ENCODE results near the gene SARS1. TPM values are rescaled to one million over a fixed set of nuclear protein-coding genes. Genes with fewer than 3 reads are reported as not detected.
"Not testable (repeated sequence)": the region's sequence is repeated elsewhere in the genome, so short reads cannot be mapped to it uniquely, and the experiment has no call there.

The SARS1 gene
- total and polyA plus RNA-seq, 7 experiments from 2014 or later, result 110 to 179 (median 135) TPM

- CTCF ChIA-PET, result interaction anchor here (0.8 kb wide), 1 partner anchor 17 kb away, joined by 3 read pairs; no protein-coding TSS in a partner anchor
Observed at GRCh38 chr1:109216662-109217061, 2.9 kb downstream of the SARS1 start.

DNA sequence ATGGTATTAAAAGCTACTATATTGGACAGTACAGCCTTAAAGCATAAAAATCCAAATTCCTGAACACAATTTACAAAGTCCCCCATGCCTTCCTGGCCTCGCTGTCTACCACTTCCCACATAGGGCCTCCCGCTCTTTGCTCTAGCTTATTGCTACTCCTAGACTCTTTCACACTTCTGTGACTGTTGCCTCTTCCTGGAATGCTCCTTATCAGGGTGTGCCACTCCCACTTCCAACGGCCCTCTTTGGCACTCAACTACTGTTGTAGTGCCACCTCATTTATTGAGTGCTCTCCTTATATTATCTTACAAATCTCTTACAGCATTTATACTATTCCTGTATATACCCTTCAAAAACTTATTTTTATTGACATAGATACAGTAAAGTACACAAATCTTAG lies 4.8 kb downstream of the SARS1 start:
- Mint-ChIP-seq H3K27ac (peak overlapping the region in 6 of 9 donors; percentile 0 to 26 (median 14)), H3K4me3 (peak overlapping the region in 7 of 10 donors; percentile 4 to 77 (median 68)), H3K4me1 (peaks cover 46 to 74% (median 61%) of the 10 kb centered on the region in 7 donors), H3K27me3 (no peaks in the 10 kb centered on the region), H3K36me3 (peaks cover 4 to 42% (median 18%) of the 10 kb centered on the region in 5 donors), H3K9me3 (peaks cover 0 to 2% (median 0%) of the 10 kb centered on the region in 11 donors)
- Histone ChIP-seq H3K27ac (ENCODE audit: low read depth, low read length) (no peak overlapping the region), H3K4me1 (ENCODE audit: control insufficient read depth in 2 of 2, insufficient read depth in 2 of 2, low read length in 2 of 2) (peaks cover 22 to 25% of the 10 kb centered on the region in 2 donors), H3K27me3 (ENCODE audit: control insufficient read depth in 2 of 2, insufficient read depth in 2 of 2, low read length in 2 of 2) (no peaks in the 10 kb centered on the region), H3K36me3 (ENCODE audit: control insufficient read depth in 2 of 3, insufficient read depth in 3 of 3, low read length in 3 of 3) (peaks cover 0 to 17% (median 0%) of the 10 kb centered on the region in 3 experiments), H3K4me3 (ENCODE audit: low read length) (no peak overlapping the region), H3K9me3 (ENCODE audit: control insufficient read depth in 2 of 3, low read length in 3 of 3) (no peaks in the 10 kb centered on the region)
- intact Hi-C loops (cut with micrococcal nuclease), result loop anchor here (10.0 kb wide), 3 partner anchors 524 to 1186 kb away; partner anchors contain the start of genes LAMTOR5 (in 1 of the 2) and PRPF38B (in 1 of the 2)
- ATAC-seq (no peak), DNase-seq (no peak)
- ChIA-PET CTCF (no interaction called here), POLR2A (no interaction called here)

More at GRCh38 chr1:109216662-109217061, 2.9 kb downstream of the SARS1 start:
- Mint-ChIP-seq H3K27ac (peak overlapping the region in 5 of 9 donors; percentile 36 to 98 (median 70)), H3K9me3 (no peaks in the 10 kb centered on the region), H3K36me3 (peaks cover 4 to 32% (median 15%) of the 10 kb centered on the region in 5 donors), H3K27me3 (no peaks in the 10 kb centered on the region), H3K4me3 (peak overlapping the region in 9 of 10 donors; percentile 12 to 100 (median 97)), H3K4me1 (peaks cover 40 to 63% (median 52%) of the 10 kb centered on the region in 7 donors)
- ATAC-seq (no peak), DNase-seq (no peak)
- H3K36me3 ChIP-seq (ENCODE audit: control insufficient read depth in 2 of 3, insufficient read depth in 3 of 3, low read length in 3 of 3), result peaks cover 0 to 11% (median 0%) of the 10 kb centered on the region in 3 experiments
- peaks cover 26 to 27% of the 10 kb centered on the region in 2 donors for H3K4me1 ChIP-seq (ENCODE audit: control insufficient read depth in 2 of 2, insufficient read depth in 2 of 2, low read length in 2 of 2)
- H3K27ac ChIP-seq (ENCODE audit: low read depth, low read length), result no peak overlapping the region
- intact Hi-C loops (cut with micrococcal nuclease), result loop anchor here (10.0 kb wide), 3 partner anchors 522 to 1188 kb away; partner anchors contain the start of genes LAMTOR5 (in 1 of the 2) and PRPF38B (in 1 of the 2)
- no peak overlapping the region for H3K4me3 ChIP-seq (ENCODE audit: low read length)
- no peaks in the 10 kb centered on the region for H3K27me3 ChIP-seq (ENCODE audit: control insufficient read depth in 2 of 2, insufficient read depth in 2 of 2, low read length in 2 of 2)
- POLR2A ChIA-PET, result no interaction called here
- no peaks in the 10 kb centered on the region for H3K9me3 ChIP-seq (ENCODE audit: control insufficient read depth in 2 of 3, low read length in 3 of 3)

DNA sequence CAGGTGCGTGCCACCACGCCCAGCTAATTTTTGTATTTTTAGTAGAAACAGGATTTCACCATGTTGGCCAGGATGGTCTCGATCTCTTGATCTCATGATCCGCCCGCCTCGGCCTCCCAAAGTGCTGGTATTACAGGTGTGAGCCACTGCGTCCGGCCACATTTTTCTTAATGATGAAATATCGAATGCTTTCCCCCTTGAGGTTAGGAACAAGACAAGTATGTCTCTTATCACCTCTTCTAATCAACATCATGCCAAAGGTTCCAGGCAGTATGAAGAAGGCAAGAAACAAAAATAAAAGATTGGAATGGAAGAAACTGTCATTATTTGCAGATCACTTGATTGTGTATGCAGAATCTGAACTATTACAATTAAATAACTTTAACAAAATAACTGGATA lies 7.5 kb downstream of the SARS1 start:
- intact Hi-C loops (cut with micrococcal nuclease); H3K9me3 Mint-ChIP-seq; H3K9me3 ChIP-seq (ENCODE audit: control insufficient read depth in 2 of 3, low read length in 3 of 3); ATAC-seq; POLR2A ChIA-PET; H3K27ac ChIP-seq (ENCODE audit: low read depth, low read length); H3K27me3 Mint-ChIP-seq; H3K27me3 ChIP-seq (ENCODE audit: control insufficient read depth in 2 of 2, insufficient read depth in 2 of 2, low read length in 2 of 2); H3K4me3 ChIP-seq (ENCODE audit: low read length); DNase-seq: not testable (repeated sequence)
- H3K27ac Mint-ChIP-seq, result peak overlapping the region in 1 of 9 donors; percentile 36
- CTCF ChIA-PET, result interaction anchor here (0.6 kb wide), 1 partner anchor 426 kb away, joined by 5 read pairs; no protein-coding TSS in a partner anchor
- H3K4me1 Mint-ChIP-seq, result peaks cover 34 to 79% (median 60%) of the 10 kb centered on the region in 7 donors
- peaks cover 13 to 21% of the 10 kb centered on the region in 2 donors for H3K4me1 ChIP-seq (ENCODE audit: control insufficient read depth in 2 of 2, insufficient read depth in 2 of 2, low read length in 2 of 2)
- peaks cover 0 to 20% (median 0%) of the 10 kb centered on the region in 3 experiments for H3K36me3 ChIP-seq (ENCODE audit: control insufficient read depth in 2 of 3, insufficient read depth in 3 of 3, low read length in 3 of 3)
- peak overlapping the region in 4 of 10 donors; percentile 9 to 42 (median 32) for H3K4me3 Mint-ChIP-seq
- peaks cover 4 to 36% (median 23%) of the 10 kb centered on the region in 5 donors for H3K36me3 Mint-ChIP-seq

DNA sequence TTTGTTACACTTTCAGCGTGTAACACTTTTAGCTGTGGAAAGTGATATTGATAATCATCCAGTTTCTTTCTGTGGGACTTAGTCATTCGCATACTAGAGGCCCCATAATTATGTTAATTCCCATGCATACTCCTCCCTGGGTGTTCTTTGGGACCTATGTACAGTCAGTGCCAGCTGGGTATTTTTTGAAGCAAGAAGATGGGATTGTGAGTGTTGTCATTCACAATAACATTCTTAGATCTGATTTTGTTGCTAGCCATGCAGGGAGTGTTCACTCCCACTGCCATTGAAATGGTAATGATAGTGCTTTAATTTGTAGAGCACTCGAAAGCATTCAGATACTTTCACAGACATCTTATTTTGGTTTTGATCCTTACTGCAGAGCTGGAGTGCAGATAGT lies 11.6 kb downstream of the SARS1 start:
- ATAC-seq, result no peak
- CTCF ChIA-PET, result no interaction called here

DNA sequence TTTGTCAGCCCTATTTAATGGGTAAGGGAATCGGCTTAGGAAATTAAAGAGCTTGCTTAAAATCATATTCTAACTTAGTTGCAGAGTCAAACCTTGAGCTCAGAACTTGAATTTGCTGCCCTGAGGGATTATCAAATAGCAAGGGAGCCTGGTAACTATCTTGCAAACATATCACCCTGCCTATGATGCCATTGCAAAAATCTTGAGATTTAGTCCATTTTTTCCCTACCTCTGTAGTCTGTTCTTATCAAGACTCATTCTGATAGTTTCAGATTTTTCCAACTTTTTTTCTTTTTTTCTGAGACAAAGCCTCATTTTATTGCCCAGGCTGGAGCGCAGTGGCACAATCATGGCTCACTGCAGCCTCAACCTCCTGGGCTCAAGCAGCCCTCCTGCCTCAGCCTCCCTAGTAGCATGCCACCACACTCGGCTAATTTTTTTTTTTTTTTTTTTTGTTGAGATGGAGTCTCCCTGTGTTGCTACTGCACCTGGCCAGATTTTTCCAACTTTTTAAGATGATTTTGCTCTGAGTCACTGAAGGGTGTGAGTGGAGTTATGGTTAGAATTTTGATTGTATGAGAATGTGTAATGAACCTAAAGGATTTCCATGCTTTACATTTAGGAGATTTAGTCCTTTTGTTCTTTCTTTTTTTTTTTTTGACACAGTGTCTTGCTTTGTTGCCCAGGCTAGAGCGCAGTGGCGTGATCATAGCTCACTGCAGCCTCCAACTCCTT lies 12.2 kb downstream of the SARS1 start:
- H3K27ac Mint-ChIP-seq, result peak overlapping the region in 7 of 9 donors; percentile 16 to 59 (median 38)
- DNase-seq, result no peak
- H3K4me3 Mint-ChIP-seq, result no peak overlapping the region
- ATAC-seq, result no peak
- Histone ChIP-seq H3K9me3 (ENCODE audit: control insufficient read depth in 2 of 3, low read length in 3 of 3) (no peaks in the 10 kb centered on the region), H3K4me3 (ENCODE audit: low read length) (no peak overlapping the region), H3K36me3 (ENCODE audit: control insufficient read depth in 2 of 3, insufficient read depth in 3 of 3, low read length in 3 of 3) (peaks cover 20 to 61% (median 21%) of the 10 kb centered on the region in 3 experiments), H3K4me1 (ENCODE audit: control insufficient read depth in 2 of 2, insufficient read depth in 2 of 2, low read length in 2 of 2) (peaks cover 3 to 4% of the 10 kb centered on the region in 2 donors), H3K27ac (ENCODE audit: low read depth, low read length) (no peak overlapping the region), H3K27me3 (ENCODE audit: control insufficient read depth in 2 of 2, insufficient read depth in 2 of 2, low read length in 2 of 2) (no peaks in the 10 kb centered on the region)
- ChIA-PET POLR2A (no interaction called here), CTCF (interaction anchor here (0.6 kb wide), 1 partner anchor 14 kb away, joined by 3 read pairs; no protein-coding TSS in a partner anchor)
- H3K9me3 Mint-ChIP-seq, result peaks cover 0 to 2% (median 0%) of the 10 kb centered on the region in 11 donors
- H3K4me1 Mint-ChIP-seq, result peaks cover 18 to 51% (median 37%) of the 10 kb centered on the region in 7 donors
- no peaks in the 10 kb centered on the region for H3K27me3 Mint-ChIP-seq
- H3K36me3 Mint-ChIP-seq, result peaks cover 5 to 42% (median 19%) of the 10 kb centered on the region in 5 donors
- intact Hi-C loops (cut with micrococcal nuclease), result no loop called here

More for the DNA sequence above, 11.6 kb downstream of the SARS1 start:
- no peak for DNase-seq
- Histone ChIP-seq H3K4me1 (ENCODE audit: control insufficient read depth in 2 of 2, insufficient read depth in 2 of 2, low read length in 2 of 2) (peaks cover 3 to 4% of the 10 kb centered on the region in 2 donors), H3K4me3 (ENCODE audit: low read length) (no peak overlapping the region), H3K36me3 (ENCODE audit: control insufficient read depth in 2 of 3, insufficient read depth in 3 of 3, low read length in 3 of 3) (peaks cover 19 to 55% (median 20%) of the 10 kb centered on the region in 3 experiments), H3K9me3 (ENCODE audit: control insufficient read depth in 2 of 3, low read length in 3 of 3) (no peaks in the 10 kb centered on the region), H3K27ac (ENCODE audit: low read depth, low read length) (no peak overlapping the region), H3K27me3 (ENCODE audit: control insufficient read depth in 2 of 2, insufficient read depth in 2 of 2, low read length in 2 of 2) (no peaks in the 10 kb centered on the region)
- Mint-ChIP-seq H3K4me3 (no peak overlapping the region), H3K9me3 (peaks cover 0 to 2% (median 0%) of the 10 kb centered on the region in 11 donors), H3K36me3 (peaks cover 5 to 38% (median 17%) of the 10 kb centered on the region in 5 donors), H3K27me3 (no peaks in the 10 kb centered on the region), H3K4me1 (peaks cover 18 to 51% (median 41%) of the 10 kb centered on the region in 7 donors), H3K27ac (peak overlapping the region in 6 of 9 donors; percentile 17 to 59 (median 41))
- intact Hi-C loops (cut with micrococcal nuclease), result no loop called here
- POLR2A ChIA-PET, result no interaction called here

DNA sequence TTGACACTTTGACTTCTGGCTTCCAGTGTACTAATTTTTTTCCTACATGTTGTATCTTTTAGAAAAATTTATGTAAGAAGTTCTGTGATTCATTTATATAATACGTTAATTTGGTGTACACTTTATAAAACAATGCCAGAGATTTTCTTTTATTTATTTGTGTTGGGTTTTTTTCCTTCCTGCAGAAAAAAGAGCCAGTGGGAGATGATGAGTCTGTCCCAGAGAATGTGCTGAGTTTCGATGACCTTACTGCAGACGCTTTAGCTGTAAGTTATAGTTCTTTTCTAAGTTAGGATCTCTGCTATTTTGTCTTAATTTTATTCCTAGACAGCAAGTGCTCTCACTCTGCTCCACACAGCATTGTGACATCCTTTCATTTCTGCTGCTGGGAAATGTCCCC lies 14.4 kb downstream of the SARS1 start:
- POLR2A ChIA-PET, result no interaction called here

More for the DNA sequence above, 14.4 kb downstream of the SARS1 start:
- Histone ChIP-seq H3K9me3 (ENCODE audit: control insufficient read depth in 2 of 3, low read length in 3 of 3) (no peaks in the 10 kb centered on the region), H3K4me1 (ENCODE audit: control insufficient read depth in 2 of 2, insufficient read depth in 2 of 2, low read length in 2 of 2) (peaks cover 2 to 4% of the 10 kb centered on the region in 2 donors), H3K4me3 (ENCODE audit: low read length) (no peak overlapping the region), H3K36me3 (ENCODE audit: control insufficient read depth in 2 of 3, insufficient read depth in 3 of 3, low read length in 3 of 3) (peaks cover 27 to 72% (median 29%) of the 10 kb centered on the region in 3 experiments), H3K27ac (ENCODE audit: low read depth, low read length) (no peak overlapping the region), H3K27me3 (ENCODE audit: control insufficient read depth in 2 of 2, insufficient read depth in 2 of 2, low read length in 2 of 2) (no peaks in the 10 kb centered on the region)
- Mint-ChIP-seq H3K4me1 (peaks cover 11 to 34% (median 23%) of the 10 kb centered on the region in 7 donors), H3K27me3 (no peaks in the 10 kb centered on the region), H3K27ac (peak overlapping the region in 4 of 9 donors; percentile 15 to 65 (median 38)), H3K36me3 (peaks cover 8 to 45% (median 20%) of the 10 kb centered on the region in 5 donors), H3K4me3 (no peak overlapping the region), H3K9me3 (no peaks in the 10 kb centered on the region)
- intact Hi-C loops (cut with micrococcal nuclease), result loop anchor here in 1 of 2 donors (2.0 kb wide), 1 partner anchor 13 kb away; no protein-coding TSS in a partner anchor
- ATAC-seq (no peak), DNase-seq (no peak)
- CTCF ChIA-PET, result no interaction called here
